HepG2 (cell line): ENCODE measurements around the gene TOR4A. TPM values are rescaled to one million over a fixed set of nuclear protein-coding genes. Genes with fewer than 3 reads are reported as not detected.
A peak's percentile ranks its signal among the peaks of the same experiment; 100 is the strongest.

Source experiments
- CBX1 ChIP-seq: IDR thresholded peaks from one replicate; pipeline ENCODE4 v1.6.1; 2016; ENCODE audit warnings: antibody characterized with exemption, low read depth
- FLYWCH1 ChIP-seq: sonication (generic); formaldehyde crosslinking; IDR thresholded peaks from 2 replicates; pipeline ENCODE4 v1.8.1; 2023; ENCODE audit warnings: mild to moderate bottlenecking, missing genetic modification reagents
- FOSL1 ChIP-seq: sonication (generic); formaldehyde crosslinking; IDR thresholded peaks from 2 replicates; pipeline ENCODE4 v1.9.0; 2021; ENCODE audit warnings: missing genetic modification reagents, borderline replicate concordance
- HOXA9 ChIP-seq: sonication (generic); formaldehyde crosslinking; IDR thresholded peaks from 2 replicates; pipeline ENCODE4 v1.8.1; 2022; ENCODE audit warnings: missing genetic modification reagents, mild to moderate bottlenecking, moderate library complexity, borderline replicate concordance
- ONECUT2 ChIP-seq: sonication (generic); formaldehyde crosslinking; IDR thresholded peaks from 2 replicates; pipeline ENCODE4 v1.4.0; 2020; ENCODE audit warnings: missing genetic modification reagents
- PRMT3 ChIP-seq: sonication (generic); formaldehyde crosslinking; IDR thresholded peaks from 2 replicates; pipeline ENCODE4 v1.8.1; 2022; ENCODE audit warnings: low read depth, mild to moderate bottlenecking, moderate library complexity, missing genetic modification reagents, borderline replicate concordance
- ZFY ChIP-seq: sonication (generic); formaldehyde crosslinking; IDR thresholded peaks from 2 replicates; pipeline ENCODE4 v1.4.0; 2020; ENCODE audit warnings: missing genetic modification reagents
- ZNF225 ChIP-seq: sonication (generic); formaldehyde crosslinking; IDR thresholded peaks from 2 replicates; pipeline ENCODE4 v1.4.0; 2020; ENCODE audit warnings: mild to moderate bottlenecking, missing genetic modification reagents
- ZNF441 ChIP-seq: sonication (generic); formaldehyde crosslinking; IDR thresholded peaks from 2 replicates; pipeline ENCODE4 v1.7.0; 2021; ENCODE audit warnings: missing genetic modification reagents, borderline replicate concordance
- ZNF468 ChIP-seq: sonication (generic); formaldehyde crosslinking; IDR thresholded peaks from 2 replicates; pipeline ENCODE4 v1.8.0; 2022; ENCODE audit warnings: mild to moderate bottlenecking, moderate library complexity, missing genetic modification reagents
- ZNF557 ChIP-seq: sonication (generic); formaldehyde crosslinking; IDR thresholded peaks from 2 replicates; pipeline ENCODE4 v1.4.0; 2020; ENCODE audit warnings: missing genetic modification reagents
- ZNF589 ChIP-seq: sonication (generic); formaldehyde crosslinking; conservative IDR thresholded peaks from 2 replicates; pipeline ENCODE4 v1.8.0; 2022; ENCODE audit warnings: mild to moderate bottlenecking, moderate library complexity, missing genetic modification reagents
- polyA plus RNA-seq, 8 experiments: library from polyadenylated mRNA; depleted of rRNA in 3 of 8; stranded (reverse) in 7 of 8; unstranded in 1 of 8; fragments of >200 nt; fragmentation: Illumina TruSeq in 4 of 8; extraction: Trizol in 4 of 8; gene quantifications; 2 replicates each; pipeline versions ENCODE4 v1.2.1 to v1.2.3, GENCODE V29; 2011 to 2016; ENCODE audit warnings: low read depth in 4 of 8, missing spikeins in 1 of 8, mixed read lengths in 1 of 8; ENCODE audit not compliant: insufficient read depth in 1 of 8
- total RNA-seq, 5 experiments: library from RNA; depleted of rRNA; stranded (reverse); fragments of >200 nt; fragmentation: Illumina TruSeq; extraction: Trizol; gene quantifications; 2 replicates each; pipeline ENCODE4 v1.2.3, GENCODE V29; 2016; ENCODE audit warnings: low read depth in 1 of 5
- TF ChIP-seq, protein P1 (sequence below): sonication (generic); formaldehyde crosslinking; IDR thresholded peaks from one replicate; pipeline ENCODE4 v1.5.1; 2020; ENCODE audit warnings: mild to moderate bottlenecking, missing genetic modification reagents; ENCODE audit errors: not compliant biosample characterization
- TF ChIP-seq, protein P2 (sequence below): IDR thresholded peaks from 2 replicates; pipeline ENCODE4 v1.6.1; 2016; ENCODE audit warnings: mild to moderate bottlenecking
- TF ChIP-seq, protein P3 (sequence below): sonication (generic); formaldehyde crosslinking; IDR thresholded peaks from 2 replicates; pipeline ENCODE4 v1.8.0; 2022; ENCODE audit warnings: missing genetic modification reagents, mild to moderate bottlenecking, moderate library complexity, borderline replicate concordance
- TF ChIP-seq, protein P4 (sequence below): sonication (generic); formaldehyde crosslinking; IDR thresholded peaks from 2 replicates; pipeline ENCODE4 v1.4.0; 2020; ENCODE audit warnings: missing genetic modification reagents, mild to moderate bottlenecking, borderline replicate concordance

Gene TOR4A
- total and polyA plus RNA-seq, 2 of the 13 experiments (the other 11 are each of a cell fraction or from before 2014, with no cell fraction given) = 11.1 to 14.2 TPM

DNA sequence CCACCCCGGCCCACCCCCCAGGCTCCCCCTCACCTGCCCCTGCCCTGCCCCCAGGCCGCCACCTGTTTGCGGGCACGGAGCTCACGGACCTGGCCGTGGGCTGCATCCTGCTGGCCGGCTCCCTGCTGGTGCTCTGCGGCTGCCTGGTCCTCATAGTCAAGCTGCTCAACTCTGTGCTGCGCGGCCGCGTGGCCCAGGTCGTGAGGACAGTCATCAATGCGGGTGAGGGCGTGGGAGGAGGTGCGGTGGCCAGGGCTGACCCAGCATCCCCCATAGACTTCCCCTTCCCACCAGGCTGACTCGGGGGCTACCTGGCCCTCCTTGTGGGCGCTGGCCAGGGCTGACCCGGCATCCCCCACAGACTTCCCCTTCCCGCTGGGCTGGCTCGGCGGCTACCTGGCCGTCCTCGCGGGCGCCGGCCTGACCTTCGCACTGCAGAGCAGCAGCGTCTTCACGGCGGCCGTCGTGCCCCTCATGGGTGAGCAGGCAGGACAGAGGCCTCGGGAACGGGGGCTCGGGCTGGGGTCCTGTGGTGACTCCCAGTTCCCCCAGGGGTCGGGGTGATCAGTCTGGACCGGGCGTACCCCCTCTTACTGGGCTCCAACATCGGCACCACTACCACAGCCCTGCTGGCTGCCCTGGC is 43.4 kb upstream of the TOR4A start (continued):
- TF ChIP-seq, protein P1, sequence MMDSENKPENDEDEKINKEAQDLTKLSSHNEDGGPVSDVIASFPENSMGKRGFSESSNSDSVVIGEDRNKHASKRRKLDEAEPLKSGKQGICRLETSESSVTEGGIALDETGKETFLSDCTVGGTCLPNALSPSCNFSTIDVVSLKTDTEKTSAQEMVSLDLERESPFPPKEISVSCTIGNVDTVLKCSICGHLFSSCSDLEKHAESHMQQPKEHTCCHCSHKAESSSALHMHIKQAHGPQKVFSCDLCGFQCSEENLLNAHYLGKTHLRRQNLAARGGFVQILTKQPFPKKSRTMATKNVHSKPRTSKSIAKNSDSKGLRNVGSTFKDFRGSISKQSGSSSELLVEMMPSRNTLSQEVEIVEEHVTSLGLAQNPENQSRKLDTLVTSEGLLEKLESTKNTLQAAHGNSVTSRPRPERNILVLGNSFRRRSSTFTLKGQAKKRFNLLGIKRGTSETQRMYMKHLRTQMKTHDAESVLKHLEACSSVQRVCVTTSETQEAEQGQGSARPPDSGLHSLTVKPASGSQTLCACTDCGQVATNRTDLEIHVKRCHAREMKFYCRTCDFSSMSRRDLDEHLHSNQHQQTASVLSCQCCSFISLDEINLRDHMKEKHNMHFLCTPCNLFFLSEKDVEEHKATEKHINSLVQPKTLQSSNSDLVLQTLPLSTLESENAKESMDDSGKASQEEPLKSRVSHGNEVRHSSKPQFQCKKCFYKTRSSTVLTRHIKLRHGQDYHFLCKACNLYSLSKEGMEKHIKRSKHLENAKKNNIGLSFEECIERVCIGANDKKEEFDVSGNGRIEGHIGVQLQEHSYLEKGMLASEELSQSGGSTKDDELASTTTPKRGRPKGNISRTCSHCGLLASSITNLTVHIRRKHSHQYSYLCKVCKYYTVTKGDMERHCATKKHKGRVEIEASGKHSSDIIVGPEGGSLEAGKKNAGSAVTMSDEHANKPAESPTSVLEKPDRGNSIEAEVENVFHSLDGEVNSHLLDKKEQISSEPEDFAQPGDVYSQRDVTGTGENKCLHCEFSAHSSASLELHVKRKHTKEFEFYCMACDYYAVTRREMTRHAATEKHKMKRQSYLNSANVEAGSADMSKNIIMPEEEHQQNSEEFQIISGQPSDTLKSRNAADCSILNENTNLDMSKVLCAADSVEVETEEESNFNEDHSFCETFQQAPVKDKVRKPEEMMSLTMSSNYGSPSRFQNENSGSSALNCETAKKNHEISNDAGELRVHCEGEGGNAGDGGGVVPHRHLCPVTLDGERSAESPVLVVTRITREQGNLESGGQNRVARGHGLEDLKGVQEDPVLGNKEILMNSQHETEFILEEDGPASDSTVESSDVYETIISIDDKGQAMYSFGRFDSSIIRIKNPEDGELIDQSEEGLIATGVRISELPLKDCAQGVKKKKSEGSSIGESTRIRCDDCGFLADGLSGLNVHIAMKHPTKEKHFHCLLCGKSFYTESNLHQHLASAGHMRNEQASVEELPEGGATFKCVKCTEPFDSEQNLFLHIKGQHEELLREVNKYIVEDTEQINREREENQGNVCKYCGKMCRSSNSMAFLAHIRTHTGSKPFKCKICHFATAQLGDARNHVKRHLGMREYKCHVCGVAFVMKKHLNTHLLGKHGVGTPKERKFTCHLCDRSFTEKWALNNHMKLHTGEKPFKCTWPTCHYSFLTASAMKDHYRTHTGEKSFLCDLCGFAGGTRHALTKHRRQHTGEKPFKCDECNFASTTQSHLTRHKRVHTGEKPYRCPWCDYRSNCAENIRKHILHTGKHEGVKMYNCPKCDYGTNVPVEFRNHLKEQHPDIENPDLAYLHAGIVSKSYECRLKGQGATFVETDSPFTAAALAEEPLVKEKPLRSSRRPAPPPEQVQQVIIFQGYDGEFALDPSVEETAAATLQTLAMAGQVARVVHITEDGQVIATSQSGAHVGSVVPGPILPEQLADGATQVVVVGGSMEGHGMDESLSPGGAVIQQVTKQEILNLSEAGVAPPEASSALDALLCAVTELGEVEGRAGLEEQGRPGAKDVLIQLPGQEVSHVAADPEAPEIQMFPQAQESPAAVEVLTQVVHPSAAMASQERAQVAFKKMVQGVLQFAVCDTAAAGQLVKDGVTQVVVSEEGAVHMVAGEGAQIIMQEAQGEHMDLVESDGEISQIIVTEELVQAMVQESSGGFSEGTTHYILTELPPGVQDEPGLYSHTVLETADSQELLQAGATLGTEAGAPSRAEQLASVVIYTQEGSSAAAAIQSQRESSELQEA (CRISPR knock-in tag) = no peak
- no peak for TF ChIP-seq ZNF468
- TF ChIP-seq ONECUT2 = no peak
- TF ChIP-seq, protein P2, sequence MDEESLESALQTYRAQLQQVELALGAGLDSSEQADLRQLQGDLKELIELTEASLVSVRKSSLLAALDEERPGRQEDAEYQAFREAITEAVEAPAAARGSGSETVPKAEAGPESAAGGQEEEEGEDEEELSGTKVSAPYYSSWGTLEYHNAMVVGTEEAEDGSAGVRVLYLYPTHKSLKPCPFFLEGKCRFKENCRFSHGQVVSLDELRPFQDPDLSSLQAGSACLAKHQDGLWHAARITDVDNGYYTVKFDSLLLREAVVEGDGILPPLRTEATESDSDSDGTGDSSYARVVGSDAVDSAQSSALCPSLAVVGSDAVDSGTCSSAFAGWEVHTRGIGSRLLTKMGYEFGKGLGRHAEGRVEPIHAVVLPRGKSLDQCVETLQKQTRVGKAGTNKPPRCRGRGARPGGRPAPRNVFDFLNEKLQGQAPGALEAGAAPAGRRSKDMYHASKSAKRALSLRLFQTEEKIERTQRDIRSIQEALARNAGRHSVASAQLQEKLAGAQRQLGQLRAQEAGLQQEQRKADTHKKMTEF (CRISPR knock-in tag) = no peak
- no peak for TF ChIP-seq ZNF589 (CRISPR knock-in tag)
- no peak for TF ChIP-seq ZNF557 (CRISPR knock-in tag)
- no peak for TF ChIP-seq FOSL1
- no peak for TF ChIP-seq ZNF225 (CRISPR knock-in tag)
- no peak for TF ChIP-seq FLYWCH1
- TF ChIP-seq HOXA9 (CRISPR knock-in tag) = peak; percentile 49; the same call in 1 of the 2 replicates
- TF ChIP-seq, protein P3, sequence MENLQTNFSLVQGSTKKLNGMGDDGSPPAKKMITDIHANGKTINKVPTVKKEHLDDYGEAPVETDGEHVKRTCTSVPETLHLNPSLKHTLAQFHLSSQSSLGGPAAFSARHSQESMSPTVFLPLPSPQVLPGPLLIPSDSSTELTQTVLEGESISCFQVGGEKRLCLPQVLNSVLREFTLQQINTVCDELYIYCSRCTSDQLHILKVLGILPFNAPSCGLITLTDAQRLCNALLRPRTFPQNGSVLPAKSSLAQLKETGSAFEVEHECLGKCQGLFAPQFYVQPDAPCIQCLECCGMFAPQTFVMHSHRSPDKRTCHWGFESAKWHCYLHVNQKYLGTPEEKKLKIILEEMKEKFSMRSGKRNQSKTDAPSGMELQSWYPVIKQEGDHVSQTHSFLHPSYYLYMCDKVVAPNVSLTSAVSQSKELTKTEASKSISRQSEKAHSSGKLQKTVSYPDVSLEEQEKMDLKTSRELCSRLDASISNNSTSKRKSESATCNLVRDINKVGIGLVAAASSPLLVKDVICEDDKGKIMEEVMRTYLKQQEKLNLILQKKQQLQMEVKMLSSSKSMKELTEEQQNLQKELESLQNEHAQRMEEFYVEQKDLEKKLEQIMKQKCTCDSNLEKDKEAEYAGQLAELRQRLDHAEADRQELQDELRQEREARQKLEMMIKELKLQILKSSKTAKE (CRISPR knock-in tag) = 0 out of 2 replicates have a peak, but pooled peaks have one; percentile 20
- TF ChIP-seq PRMT3 (CRISPR knock-in tag) = no peak
- TF ChIP-seq, protein P4, sequence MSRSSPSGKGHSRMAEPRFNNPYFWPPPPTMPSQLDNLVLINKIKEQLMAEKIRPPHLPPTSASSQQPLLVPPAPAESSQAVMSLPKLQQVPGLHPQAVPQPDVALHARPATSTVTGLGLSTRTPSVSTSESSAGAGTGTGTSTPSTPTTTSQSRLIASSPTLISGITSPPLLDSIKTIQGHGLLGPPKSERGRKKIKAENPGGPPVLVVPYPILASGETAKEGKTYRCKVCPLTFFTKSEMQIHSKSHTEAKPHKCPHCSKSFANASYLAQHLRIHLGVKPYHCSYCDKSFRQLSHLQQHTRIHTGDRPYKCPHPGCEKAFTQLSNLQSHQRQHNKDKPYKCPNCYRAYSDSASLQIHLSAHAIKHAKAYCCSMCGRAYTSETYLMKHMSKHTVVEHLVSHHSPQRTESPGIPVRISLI (CRISPR knock-in tag) = no peak
- peak; percentile 64 for TF ChIP-seq ZFY (CRISPR knock-in tag)
- TF ChIP-seq CBX1 = no peak
- no peak for TF ChIP-seq ZNF441 (CRISPR knock-in tag)
